IMR-90 (cell line): ENCODE measurements around the gene ALX4. TPM values are rescaled to one million over a fixed set of nuclear protein-coding genes. Genes with fewer than 3 reads are reported as not detected.

Source experiments
- ATAC-seq: fragments of 200-7000 bp; cut with Tn5 transposase; 2 replicates; pipeline ENCODE4 v1.9.1; 2020; ENCODE audit warnings: low read depth, mild to moderate bottlenecking, moderate library complexity
- BruUV-seq: library from RNA; stranded (reverse); fragments of 400-500 nt; replicated peaks from 2 replicates; lab custom pipeline; 2021; lab: Mats Ljungman, UMichigan
- CTCF ChIA-PET: fragments of 300-600 bp; formaldehyde crosslinking; extraction: SDS; loops from one replicate; lab custom pipeline; 2021; ENCODE audit warnings: antibody characterized with exemption; lab: Yijun Ruan, JAX
- POLR2A ChIA-PET: fragments of 300-600 bp; sonication (Branson Sonifier 250); formaldehyde crosslinking; loops from one replicate; lab custom pipeline; 2022; ENCODE audit warnings: antibody characterized with exemption; ENCODE audit not compliant: unreplicated experiment; lab: Charles Lee
- DNase-seq: peaks from one replicate; pipeline ENCODE4 v3.0.0; 2013
- H2AFZ ChIP-seq: replicated peaks from 2 replicates; pipeline ENCODE3; 2013; ENCODE audit warnings: low read length, mild to moderate bottlenecking; ENCODE audit not compliant: poor library complexity
- H2AK5ac ChIP-seq: 2 replicates; pipeline ENCODE4 v1.6.1; 2013; ENCODE audit warnings: low read depth, low read length, inconsistent platforms
- H2AK9ac ChIP-seq: replicated peaks from 2 replicates; pipeline ENCODE3; 2013; ENCODE audit warnings: mild to moderate bottlenecking, low read depth, low read length, moderate library complexity; ENCODE audit not compliant: poor library complexity
- H2BK120ac ChIP-seq: 2 replicates; pipeline ENCODE4 v1.6.1; 2013; ENCODE audit warnings: low read depth, low read length, inconsistent platforms
- H2BK15ac ChIP-seq: 3 replicates; pipeline ENCODE4 v1.6.1; 2013; ENCODE audit warnings: low read depth, low read length, inconsistent platforms
- H2BK20ac ChIP-seq: 2 replicates; pipeline ENCODE4 v1.6.1; 2013; ENCODE audit warnings: low read depth, mild to moderate bottlenecking, inconsistent platforms, low read length, moderate library complexity
- H2BK5ac ChIP-seq: 2 replicates; pipeline ENCODE4 v1.6.1; 2013; ENCODE audit warnings: mild to moderate bottlenecking, low read depth, low read length, inconsistent platforms; ENCODE audit not compliant: poor library complexity, severe bottlenecking
- H3K14ac ChIP-seq: replicated peaks from 2 replicates; pipeline ENCODE4 v1.6.1; 2013; ENCODE audit warnings: low read depth, low read length, inconsistent platforms
- H3K18ac ChIP-seq: 2 replicates; pipeline ENCODE4 v1.6.1; 2013; ENCODE audit warnings: low read depth, low read length, control low read depth
- H3K23ac ChIP-seq: 2 replicates; pipeline ENCODE4 v1.6.1; 2013; ENCODE audit warnings: low read depth, low read length, inconsistent platforms
- H3K27ac ChIP-seq: 2 replicates; pipeline ENCODE4 v1.5.1; 2013; ENCODE audit warnings: mild to moderate bottlenecking, control low read depth, low read length; ENCODE audit not compliant: insufficient read depth
- H3K27me3 ChIP-seq: 2 replicates; pipeline ENCODE4 v1.6.1; 2013; ENCODE audit warnings: low read length; ENCODE audit not compliant: control insufficient read depth, insufficient read depth
- H3K36me3 ChIP-seq: 2 replicates; pipeline ENCODE4 v1.6.1; 2013; ENCODE audit warnings: low read length, mixed read lengths; ENCODE audit not compliant: control insufficient read depth, insufficient read depth
- H3K4ac ChIP-seq: 2 replicates; pipeline ENCODE4 v1.6.1; 2013; ENCODE audit warnings: low read depth, low read length, inconsistent platforms
- H3K4me1 ChIP-seq: 2 replicates; pipeline ENCODE4 v1.6.1; 2013; ENCODE audit warnings: low read length, mixed read lengths; ENCODE audit not compliant: control insufficient read depth, insufficient read depth
- H3K4me2 ChIP-seq: 2 replicates; pipeline ENCODE4 v1.6.1; 2013; ENCODE audit warnings: low read depth, mild to moderate bottlenecking, control low read depth, low read length, moderate library complexity
- H3K4me3 ChIP-seq: 2 replicates; pipeline ENCODE4 v1.5.1; 2013; ENCODE audit warnings: low read depth, mild to moderate bottlenecking, control low read depth, low read length, moderate library complexity; ENCODE audit not compliant: insufficient read depth
- H3K56ac ChIP-seq: 2 replicates; pipeline ENCODE4 v1.6.1; 2013; ENCODE audit warnings: low read length, inconsistent platforms; ENCODE audit not compliant: insufficient read depth; ENCODE audit errors: extremely low read depth
- H3K79me1 ChIP-seq, 2 experiments: 2 replicates each; pipeline ENCODE4 v1.6.1; 2013; ENCODE audit warnings: low read length in 2 of 2, inconsistent platforms in 1 of 2, low read depth in 1 of 2
- H3K9ac ChIP-seq: 2 replicates; pipeline ENCODE4 v1.6.1; 2013; ENCODE audit warnings: low read depth, low read length, control low read depth
- H3K9me1 ChIP-seq: 2 replicates; pipeline ENCODE4 v1.6.1; 2013; ENCODE audit warnings: low read length, inconsistent platforms; ENCODE audit not compliant: insufficient read depth
- H3K9me3 ChIP-seq: 2 replicates; pipeline ENCODE4 v1.6.1; 2013; ENCODE audit warnings: low read length; ENCODE audit not compliant: control insufficient read depth, insufficient read depth
- H4K20me1 ChIP-seq: 2 replicates; pipeline ENCODE4 v1.6.1; 2013; ENCODE audit warnings: low read length, inconsistent platforms; ENCODE audit not compliant: insufficient read depth
- H4K5ac ChIP-seq: 2 replicates; pipeline ENCODE4 v1.6.1; 2013; ENCODE audit warnings: mild to moderate bottlenecking, low read depth, low read length, control low read depth
- H4K8ac ChIP-seq, 2 experiments: 2 replicates each; pipeline ENCODE4 v1.6.1; 2013; ENCODE audit warnings: low read depth in 2 of 2, low read length in 2 of 2, control low read depth in 1 of 2, inconsistent platforms in 1 of 2
- H4K91ac ChIP-seq: 2 replicates; pipeline ENCODE4 v1.6.1; 2013; ENCODE audit warnings: low read depth, low read length, inconsistent platforms; ENCODE audit not compliant: insufficient read depth
- BHLHE40 ChIP-seq: fragments of 150-350 bp; IDR thresholded peaks from 2 replicates; pipeline ENCODE4 v1.6.1; 2016; ENCODE audit warnings: mild to moderate bottlenecking, low read depth, low read length
- CEBPB ChIP-seq: IDR thresholded peaks from 2 replicates; pipeline ENCODE4 v1.6.1; 2012; ENCODE audit warnings: low read depth, low read length, improper control_type of control experiment
- CHD1 ChIP-seq: IDR thresholded peaks from 2 replicates; pipeline ENCODE4 v1.6.1; 2012; ENCODE audit warnings: low read depth, low read length, improper control_type of control experiment
- CTCF ChIP-seq: conservative IDR thresholded peaks from 2 replicates; pipeline ENCODE4 v1.5.1; 2012; ENCODE audit warnings: mild to moderate bottlenecking, low read depth, low read length, improper control_type of control experiment
- ELK1 ChIP-seq: fragments of 150-350 bp; IDR thresholded peaks from 2 replicates; pipeline ENCODE4 v1.6.1; 2016; ENCODE audit warnings: low read depth, mild to moderate bottlenecking, low read length, moderate library complexity, borderline replicate concordance
- FOS ChIP-seq: fragments of 150-350 bp; IDR thresholded peaks from 2 replicates; pipeline ENCODE4 v1.6.1; 2016; ENCODE audit warnings: low read depth, low read length
- MAFK ChIP-seq: IDR thresholded peaks from 2 replicates; pipeline ENCODE4 v1.6.1; 2012; ENCODE audit warnings: low read depth, low read length, improper control_type of control experiment
- MAZ ChIP-seq: IDR thresholded peaks from 2 replicates; pipeline ENCODE4 v1.6.1; 2012; ENCODE audit warnings: low read depth, mild to moderate bottlenecking, low read length, improper control_type of control experiment, moderate library complexity, borderline replicate concordance
- MXI1 ChIP-seq: IDR thresholded peaks from 2 replicates; pipeline ENCODE4 v1.6.1; 2012; ENCODE audit warnings: low read depth, mild to moderate bottlenecking, low read length, moderate library complexity, borderline replicate concordance
- NFE2L2 ChIP-seq: fragments of 150-350 bp; IDR thresholded peaks from 2 replicates; pipeline ENCODE4 v1.6.1; 2016; ENCODE audit warnings: low read depth, mild to moderate bottlenecking, low read length
- POLR2A ChIP-seq: IDR thresholded peaks from 2 replicates; pipeline ENCODE4 v1.6.1; 2012; ENCODE audit warnings: mild to moderate bottlenecking, low read depth, low read length
- RAD21 ChIP-seq: IDR thresholded peaks from 2 replicates; pipeline ENCODE4 v1.6.1; 2012; ENCODE audit warnings: low read length, improper control_type of control experiment
- RCOR1 ChIP-seq: IDR thresholded peaks from 2 replicates; pipeline ENCODE4 v1.6.1; 2012; ENCODE audit warnings: mild to moderate bottlenecking, low read length, improper control_type of control experiment; ENCODE audit not compliant: insufficient replicate concordance
- RFX5 ChIP-seq: IDR thresholded peaks from 2 replicates; pipeline ENCODE4 v1.8.0; 2012; ENCODE audit warnings: low read depth, mild to moderate bottlenecking, low read length, moderate library complexity
- SMC3 ChIP-seq: fragments of 150-350 bp; IDR thresholded peaks from 2 replicates; pipeline ENCODE4 v1.6.1; 2016; ENCODE audit warnings: low read depth, mild to moderate bottlenecking, antibody characterized with exemption, low read length, moderate library complexity
- WGBS, 2 experiments: methylation state at CpG; one replicate each; pipeline versions ENCODE4 v1.1.5 to v1.1.7; 2013; ENCODE audit warnings: missing lambda C conversion rate in 2 of 2; ENCODE audit not compliant: insufficient read length in 1 of 2; ENCODE audit errors: extremely low coverage in 2 of 2; 5-methylcytosine and 5-hydroxymethylcytosine counted together
- dilution Hi-C: fragments of 300-500 bp; cut with HindIII; formaldehyde crosslinking; loops from one replicate; pipeline ENCODE4 v1.14.3; 2018; ENCODE audit warnings: low sequenced_read_pairs; ENCODE audit not compliant: unreplicated experiment
- in situ Hi-C: fragments of 300-500 bp; cut with MboI; formaldehyde crosslinking; loops from 3 replicates; pipeline ENCODE4 v1.14.3; 2019; ENCODE audit warnings: low sequenced_read_pairs, inconsistent platforms, mixed read lengths
- intact Hi-C: fragments of 100-400 bp; cut with micrococcal nuclease; formaldehyde crosslinking; loops from 2 replicates; pipeline ENCODE4 v1.10.0; 2022
- polyA plus RNA-seq, 3 experiments: library from polyadenylated mRNA; depleted of rRNA; stranded (reverse); fragments of >200 nt; gene quantifications; 2 replicates each; pipeline ENCODE4 v1.2.3, GENCODE V29; 2012; ENCODE audit warnings: low replicate concordance in 1 of 3
- total RNA-seq: library from RNA; depleted of rRNA; stranded (reverse); fragments of >200 nt; gene quantifications from 2 replicates; pipeline ENCODE4 v1.2.3, GENCODE V29; 2012
- TF ChIP-seq, protein P1 (sequence below): fragments of 150-350 bp; IDR thresholded peaks from 2 replicates; pipeline ENCODE4 v1.6.1; 2017; ENCODE audit warnings: mild to moderate bottlenecking, antibody characterized with exemption, low read length, low read depth

Gene ALX4
- total and polyA plus RNA-seq, 2 of the 4 experiments (the other 2 are of a cell fraction): not detected

GRCh38 chr11:44263738-44264437 is 46.1 kb downstream of the ALX4 start:
- 76% methylated on average over 13 of the region's 20 CpGs; no CpG with 5 or more reads in 1 of the 2 experiments for WGBS, 2 experiments
- ChIA-PET CTCF (no interaction called here), POLR2A (no interaction called here)
- intact Hi-C loops (no loop called here), in situ Hi-C loops (no loop called here), dilution Hi-C loops (no loop called here)
- no peak overlapping the region for H4K91ac ChIP-seq
- H3K9ac ChIP-seq: no peak overlapping the region
- no TSS peak for BruUV-seq
- H3K4me3 ChIP-seq: no peak overlapping the region
- ATAC-seq: no peak
- no peak overlapping the region for H3K18ac ChIP-seq
- no peak overlapping the region for H2AFZ ChIP-seq
- no peaks in the 10 kb centered on the region for H3K36me3 ChIP-seq
- no peak overlapping the region for H2AK9ac ChIP-seq
- H3K4me2 ChIP-seq: no peak overlapping the region
- H3K4me1 ChIP-seq: no peaks in the 10 kb centered on the region
- H3K23ac ChIP-seq: no peak overlapping the region
- no peak overlapping the region for H3K4ac ChIP-seq
- no peak overlapping the region for H4K5ac ChIP-seq
- no peak overlapping the region for H2BK20ac ChIP-seq
- TF ChIP-seq NFE2L2 (no peak), CHD1 (no peak), CTCF (no peak), BHLHE40 (no peak), RFX5 (no peak), ELK1 (no peak), MAZ (no peak), RCOR1 (no peak), MXI1 (no peak), SMC3 (no peak), POLR2A (no peak), CEBPB (no peak), MAFK (no peak), RAD21 (no peak), FOS (no peak)
- TF ChIP-seq, protein P1, sequence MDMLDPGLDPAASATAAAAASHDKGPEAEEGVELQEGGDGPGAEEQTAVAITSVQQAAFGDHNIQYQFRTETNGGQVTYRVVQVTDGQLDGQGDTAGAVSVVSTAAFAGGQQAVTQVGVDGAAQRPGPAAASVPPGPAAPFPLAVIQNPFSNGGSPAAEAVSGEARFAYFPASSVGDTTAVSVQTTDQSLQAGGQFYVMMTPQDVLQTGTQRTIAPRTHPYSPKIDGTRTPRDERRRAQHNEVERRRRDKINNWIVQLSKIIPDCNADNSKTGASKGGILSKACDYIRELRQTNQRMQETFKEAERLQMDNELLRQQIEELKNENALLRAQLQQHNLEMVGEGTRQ: no peak
- no peaks in the 10 kb centered on the region for H4K20me1 ChIP-seq
- H3K27ac ChIP-seq: no peak overlapping the region
- no peak overlapping the region for H2AK5ac ChIP-seq
- no peak overlapping the region for H4K8ac ChIP-seq
- H3K14ac ChIP-seq: no peak overlapping the region
- no peak overlapping the region for H3K56ac ChIP-seq
- H3K79me1 ChIP-seq: no peaks in the 10 kb centered on the region
- DNase-seq: no peak
- H3K9me3 ChIP-seq: no peaks in the 10 kb centered on the region
- H2BK15ac ChIP-seq: no peak overlapping the region
- H3K9me1 ChIP-seq: no peaks in the 10 kb centered on the region
- H2BK5ac ChIP-seq: no peak overlapping the region
- no peak overlapping the region for H2BK120ac ChIP-seq
- H3K27me3 ChIP-seq: peaks cover 2% of the 10 kb centered on the region; the same call in 1 of the 2 replicates
